GM12878 (cell line): ENCODE measurements around the gene TSHZ2.

Source experiments
- NFYA ChIP-seq: IDR thresholded peaks from 2 replicates; pipeline ENCODE4 v1.6.1; 2011; ENCODE audit warnings: low read depth, mild to moderate bottlenecking, low read length, improper control_type of control experiment, borderline replicate concordance
- TF ChIP-seq, protein P1 (sequence below), 3 experiments: IDR thresholded peaks in 2 of 3; conservative IDR thresholded peaks in 1 of 3; 2 replicates each; pipeline ENCODE4 v1.5.1; 2011; ENCODE audit warnings: low read depth in 3 of 3, low read length in 3 of 3, mild to moderate bottlenecking in 3 of 3, control low read depth in 2 of 3, moderate library complexity in 2 of 3, inconsistent platforms in 1 of 3, mixed read lengths in 1 of 3; ENCODE audit not compliant: control insufficient read depth in 2 of 3, insufficient read depth in 1 of 3; ENCODE audit errors: extremely low read depth in 1 of 3
- TF ChIP-seq, protein P2 (sequence below): fragments of 450-650 bp; formaldehyde crosslinking; IDR thresholded peaks from 2 replicates; pipeline ENCODE4 v1.4.0; 2020; ENCODE audit warnings: mild to moderate bottlenecking, moderate library complexity

DNA sequence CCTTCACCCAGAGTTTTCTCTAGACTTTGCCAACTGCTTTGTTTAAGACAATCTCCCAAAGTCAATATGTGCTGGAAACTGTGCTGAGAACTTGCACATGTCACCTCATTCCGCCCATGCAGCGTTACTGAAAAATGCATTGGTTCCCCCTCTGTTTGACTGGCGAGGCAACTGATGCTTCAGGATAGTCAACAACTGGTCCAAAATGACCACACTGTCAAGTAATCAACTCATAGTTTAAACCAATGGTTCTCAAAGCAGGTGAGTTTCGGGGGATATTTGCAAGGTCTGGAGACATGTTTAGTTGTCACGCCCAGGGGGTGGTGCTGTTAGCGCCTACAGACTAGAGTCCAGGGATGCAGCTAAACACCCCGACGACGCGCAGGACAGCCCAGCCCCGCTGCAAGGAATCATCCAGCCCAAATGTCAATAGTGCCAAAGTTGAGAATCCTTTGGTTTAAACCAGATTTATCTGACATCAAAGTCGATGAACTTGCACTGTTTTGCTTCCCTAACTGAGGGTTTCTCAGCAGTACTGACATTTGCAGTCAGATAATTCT is 451.5 kb downstream of the TSHZ2 start:
- TF ChIP-seq, protein P1, sequence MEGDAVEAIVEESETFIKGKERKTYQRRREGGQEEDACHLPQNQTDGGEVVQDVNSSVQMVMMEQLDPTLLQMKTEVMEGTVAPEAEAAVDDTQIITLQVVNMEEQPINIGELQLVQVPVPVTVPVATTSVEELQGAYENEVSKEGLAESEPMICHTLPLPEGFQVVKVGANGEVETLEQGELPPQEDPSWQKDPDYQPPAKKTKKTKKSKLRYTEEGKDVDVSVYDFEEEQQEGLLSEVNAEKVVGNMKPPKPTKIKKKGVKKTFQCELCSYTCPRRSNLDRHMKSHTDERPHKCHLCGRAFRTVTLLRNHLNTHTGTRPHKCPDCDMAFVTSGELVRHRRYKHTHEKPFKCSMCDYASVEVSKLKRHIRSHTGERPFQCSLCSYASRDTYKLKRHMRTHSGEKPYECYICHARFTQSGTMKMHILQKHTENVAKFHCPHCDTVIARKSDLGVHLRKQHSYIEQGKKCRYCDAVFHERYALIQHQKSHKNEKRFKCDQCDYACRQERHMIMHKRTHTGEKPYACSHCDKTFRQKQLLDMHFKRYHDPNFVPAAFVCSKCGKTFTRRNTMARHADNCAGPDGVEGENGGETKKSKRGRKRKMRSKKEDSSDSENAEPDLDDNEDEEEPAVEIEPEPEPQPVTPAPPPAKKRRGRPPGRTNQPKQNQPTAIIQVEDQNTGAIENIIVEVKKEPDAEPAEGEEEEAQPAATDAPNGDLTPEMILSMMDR (IDR thresholded peaks at IDR 0.05 in 2 of 3, conservative IDR thresholded peaks at IDR 0.05 in 1 of 3; ENCODE audit: control insufficient read depth in 2 of 3, extremely low read depth in 1 of 3, insufficient read depth in 1 of 3, low read depth in 3 of 3, low read length in 3 of 3): no peak
- no peak for TF ChIP-seq NFYA
- TF ChIP-seq, protein P2, sequence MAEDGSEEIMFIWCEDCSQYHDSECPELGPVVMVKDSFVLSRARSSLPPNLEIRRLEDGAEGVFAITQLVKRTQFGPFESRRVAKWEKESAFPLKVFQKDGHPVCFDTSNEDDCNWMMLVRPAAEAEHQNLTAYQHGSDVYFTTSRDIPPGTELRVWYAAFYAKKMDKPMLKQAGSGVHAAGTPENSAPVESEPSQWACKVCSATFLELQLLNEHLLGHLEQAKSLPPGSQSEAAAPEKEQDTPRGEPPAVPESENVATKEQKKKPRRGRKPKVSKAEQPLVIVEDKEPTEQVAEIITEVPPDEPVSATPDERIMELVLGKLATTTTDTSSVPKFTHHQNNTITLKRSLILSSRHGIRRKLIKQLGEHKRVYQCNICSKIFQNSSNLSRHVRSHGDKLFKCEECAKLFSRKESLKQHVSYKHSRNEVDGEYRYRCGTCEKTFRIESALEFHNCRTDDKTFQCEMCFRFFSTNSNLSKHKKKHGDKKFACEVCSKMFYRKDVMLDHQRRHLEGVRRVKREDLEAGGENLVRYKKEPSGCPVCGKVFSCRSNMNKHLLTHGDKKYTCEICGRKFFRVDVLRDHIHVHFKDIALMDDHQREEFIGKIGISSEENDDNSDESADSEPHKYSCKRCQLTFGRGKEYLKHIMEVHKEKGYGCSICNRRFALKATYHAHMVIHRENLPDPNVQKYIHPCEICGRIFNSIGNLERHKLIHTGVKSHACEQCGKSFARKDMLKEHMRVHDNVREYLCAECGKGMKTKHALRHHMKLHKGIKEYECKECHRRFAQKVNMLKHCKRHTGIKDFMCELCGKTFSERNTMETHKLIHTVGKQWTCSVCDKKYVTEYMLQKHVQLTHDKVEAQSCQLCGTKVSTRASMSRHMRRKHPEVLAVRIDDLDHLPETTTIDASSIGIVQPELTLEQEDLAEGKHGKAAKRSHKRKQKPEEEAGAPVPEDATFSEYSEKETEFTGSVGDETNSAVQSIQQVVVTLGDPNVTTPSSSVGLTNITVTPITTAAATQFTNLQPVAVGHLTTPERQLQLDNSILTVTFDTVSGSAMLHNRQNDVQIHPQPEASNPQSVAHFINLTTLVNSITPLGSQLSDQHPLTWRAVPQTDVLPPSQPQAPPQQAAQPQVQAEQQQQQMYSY (CRISPR knock-in tag): no peak
